ENCODE measurements around the gene ZNF646.

DNA sequence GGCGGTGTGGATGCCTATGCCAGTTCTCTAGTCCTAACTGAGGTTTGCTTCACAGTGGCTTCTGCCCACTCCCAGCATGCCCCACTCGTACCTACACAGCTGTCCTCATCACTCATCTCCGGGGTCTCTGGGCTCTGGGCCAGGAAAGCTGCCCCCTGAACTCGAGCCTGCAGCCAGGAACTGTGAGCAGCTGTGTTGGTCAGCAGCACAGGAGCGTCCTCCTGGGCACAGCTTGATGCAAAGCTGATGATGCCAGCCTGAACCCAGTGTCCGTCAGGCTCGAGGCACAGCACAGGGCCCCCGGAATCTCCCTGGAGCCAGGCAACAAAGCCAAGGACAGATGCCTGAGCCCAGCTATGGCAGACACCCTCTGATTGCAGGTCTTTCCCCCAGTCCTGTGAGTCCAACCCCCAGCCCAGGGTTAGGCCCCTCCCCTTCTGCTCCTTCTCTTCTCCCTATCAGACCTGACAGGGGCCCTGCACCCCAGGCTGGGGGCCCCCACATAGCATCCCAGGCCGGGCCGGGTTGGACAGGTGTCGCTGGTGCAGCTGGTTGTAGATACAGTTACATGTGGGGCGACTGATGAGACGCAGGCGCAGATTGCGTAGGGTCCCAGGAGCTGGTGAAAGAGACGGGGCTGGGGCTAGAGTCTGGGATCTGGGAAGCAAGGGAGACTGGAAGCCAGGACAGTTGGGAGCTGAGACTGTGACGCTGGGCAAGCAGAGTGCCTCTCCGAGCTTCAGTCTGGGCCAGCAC, 11.8 kb downstream of the ZNF646 start:
- TF ChIP-seq SUZ12 (IDR thresholded peaks at IDR 0.05; ENCODE audit: extremely low read depth, insufficient read depth, insufficient read length) (no peak), YY1 (IDR thresholded peaks at IDR 0.05; ENCODE audit: insufficient read depth, insufficient read length) (no peak), ZNF274 (IDR thresholded peaks at IDR 0.05; ENCODE audit: low read depth, low read length) (no peak)
